ENCODE results near the gene XXYLT1.

- TF ChIP-seq CTCF (optimal IDR thresholded peaks at IDR 0.05 in 1 of 3, IDR thresholded peaks at IDR 0.05 in 1 of 3, conservative IDR thresholded peaks at IDR 0.05 in 1 of 3; ENCODE audit: extremely low read depth in 1 of 3, insufficient read depth in 2 of 3, low read length in 3 of 3) (no peak), EZH2 (IDR thresholded peaks at IDR 0.05; ENCODE audit: low read length) (no peak)
Measured at GRCh38 chr3:195101001-195101583, 169.9 kb downstream of the XXYLT1 start.
